ENCODE measurements around the gene PKP4. TPM values are rescaled to one million over a fixed set of nuclear protein-coding genes. Genes with fewer than 3 reads are reported as not detected.

Gene PKP4
- total and polyA plus RNA-seq, 9 of the 15 experiments (the other 6 are each of a cell fraction or from before 2014, with no cell fraction given), result 24.6 to 99.1 (median 74.0) TPM

DNA sequence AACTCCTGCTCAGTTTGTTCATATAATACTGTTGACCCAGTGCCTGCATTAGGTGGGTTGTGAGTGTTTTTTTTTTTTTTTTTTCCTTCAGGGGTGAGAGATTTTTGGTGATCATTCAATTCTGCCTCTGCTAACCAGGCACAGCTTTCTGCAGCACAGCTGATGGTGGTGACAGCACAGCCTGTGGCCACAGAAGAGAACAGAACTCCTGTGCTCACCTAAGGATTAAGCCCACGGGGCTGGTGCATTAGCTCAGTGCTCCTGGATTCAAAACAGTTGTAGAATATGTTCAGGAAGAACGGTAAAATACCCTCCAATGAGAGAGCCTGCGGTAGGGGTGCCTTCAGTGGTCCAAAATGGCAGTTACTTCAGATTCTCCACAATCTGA, 42.0 kb downstream of the PKP4 start:
- H3K9me3 ChIP-seq (replicated peaks; ENCODE audit: control insufficient read depth, insufficient read depth, low read depth, low read length), result no peaks in the 10 kb centered on the region
- no peaks in the 10 kb centered on the region for H3K27me3 ChIP-seq (ENCODE audit: control insufficient read depth in 2 of 2, insufficient read depth in 2 of 2, low read length in 2 of 2)
- H3K9me1 ChIP-seq (ENCODE audit: control insufficient read depth, insufficient read depth, low read length), result peaks cover 2% of the 10 kb centered on the region
- TF ChIP-seq ZNF134 (CRISPR knock-in tag; conservative IDR thresholded peaks at IDR 0.05) (no peak), JUND (IDR thresholded peaks at IDR 0.05; ENCODE audit: borderline replicate concordance, low read depth, low read length) (no peak), JUND (tag; IDR thresholded peaks at IDR 0.05; ENCODE audit: borderline replicate concordance, low read depth, low read length) (no peak), HDAC1 (IDR thresholded peaks at IDR 0.05) (no peak), CBX1 (IDR thresholded peaks at IDR 0.05; ENCODE audit: low read depth) (no peak)
- BruUV-seq (replicated peaks), result no TSS peak
- H3K27ac ChIP-seq (ENCODE audit: extremely low read depth, low read depth, low read length), result no peak overlapping the region
- H3K4me1 ChIP-seq (replicated peaks in 1 of 2; ENCODE audit: control insufficient read depth in 2 of 2, insufficient read depth in 2 of 2, low read length in 2 of 2), result peaks cover 5 to 15% of the 10 kb centered on the region in 2 experiments; a peak in 4 of 5 replicates
- WGBS (ENCODE audit: insufficient coverage, low coverage, missing lambda C conversion rate), result 73% methylated on average over 3 of the region's 3 CpGs
- H2AFZ ChIP-seq (ENCODE audit: low read depth, low read length), result no peak overlapping the region
- intact Hi-C loops (cut with micrococcal nuclease), result no loop called here
- ATAC-seq (peak; percentile 56; the same call in 2 of the 3 replicates), FAIRE-seq (no peak), DNase-seq (ENCODE audit: extremely low read depth in 1 of 4, low spot score in 3 of 4) (no peak)
- in situ Hi-C loops (cut with MboI), result no loop called here
- H3K4me3 ChIP-seq, result no peak overlapping the region
- CTCF ChIA-PET (ENCODE audit: low intra/inter-chr PET ratio), result no interaction called here
- peak overlapping the region in 1 of 2 experiments; percentile 17; a peak in 1 of 4 replicates for H3K9ac ChIP-seq (ENCODE audit: insufficient read depth in 1 of 2, low read depth in 2 of 2, low read length in 2 of 2)
- no peak overlapping the region for H3K4me2 ChIP-seq (ENCODE audit: insufficient read depth, low read length)
- peaks cover 75% of the 10 kb centered on the region for H3K79me2 ChIP-seq (ENCODE audit: control insufficient read depth, insufficient read depth, low read length)
- POLR2A ChIA-PET, result interaction anchor here (1.2 kb wide), 1 partner anchor 9 kb away, joined by 4 read pairs; no protein-coding TSS in a partner anchor
- H3K36me3 ChIP-seq (ENCODE audit: control insufficient read depth, insufficient read depth, low read length), result peaks cover 4% of the 10 kb centered on the region; the same call in 2 of the 3 replicates
- H4K20me1 ChIP-seq (replicated peaks; ENCODE audit: control insufficient read depth, insufficient read depth, low read length), result no peaks in the 10 kb centered on the region; the same call in 1 of the 2 replicates

DNA sequence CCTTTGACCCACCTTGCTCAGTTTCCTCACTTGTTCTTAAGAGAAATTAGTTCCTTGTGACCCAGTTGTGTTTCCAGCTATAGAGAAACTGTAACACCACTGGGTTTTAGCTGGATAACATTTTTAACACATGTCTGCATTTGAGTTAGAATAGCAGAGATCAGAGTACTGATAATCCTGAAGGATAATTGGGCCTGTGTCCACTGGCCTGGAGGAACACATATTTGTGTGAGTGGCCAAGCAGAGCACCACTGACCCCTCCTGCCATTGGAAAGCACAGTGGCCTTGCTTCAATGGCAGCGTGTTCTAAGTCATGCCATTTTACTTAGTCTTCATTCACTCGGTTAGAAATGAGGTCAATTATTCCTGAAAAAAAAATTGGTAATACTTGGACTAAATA, 42.6 kb downstream of the PKP4 start:
- peaks cover 75% of the 10 kb centered on the region for H3K79me2 ChIP-seq (ENCODE audit: control insufficient read depth, insufficient read depth, low read length)
- ATAC-seq, result no peak
- 85% methylated on average over 2 of the region's 2 CpGs for WGBS (ENCODE audit: insufficient coverage, low coverage, missing lambda C conversion rate)
- no peak for DNase-seq (ENCODE audit: extremely low read depth in 1 of 4, low spot score in 3 of 4)
- intact Hi-C loops (cut with micrococcal nuclease) (no loop called here), in situ Hi-C loops (cut with MboI) (no loop called here)
- H3K9me1 ChIP-seq (ENCODE audit: control insufficient read depth, insufficient read depth, low read length), result peaks cover 2% of the 10 kb centered on the region
- H3K4me1 ChIP-seq (replicated peaks in 1 of 2; ENCODE audit: control insufficient read depth in 2 of 2, insufficient read depth in 2 of 2, low read length in 2 of 2), result peaks cover 5 to 18% of the 10 kb centered on the region in 2 experiments; a peak in 4 of 5 replicates
- H3K4me3 ChIP-seq, result no peak overlapping the region
- POLR2A ChIA-PET, result interaction anchor here (0.6 to 1.2 kb wide), 2 partner anchors 9 to 11 kb away, joined by 4 read pairs; no protein-coding TSS in a partner anchor
- CTCF ChIA-PET (ENCODE audit: low intra/inter-chr PET ratio), result no interaction called here
- H3K4me2 ChIP-seq (ENCODE audit: insufficient read depth, low read length), result no peak overlapping the region
- H3K36me3 ChIP-seq (ENCODE audit: control insufficient read depth, insufficient read depth, low read length), result peaks cover 4% of the 10 kb centered on the region; the same call in 2 of the 3 replicates
- H3K27ac ChIP-seq (ENCODE audit: extremely low read depth, low read depth, low read length), result no peak overlapping the region
- H3K9me3 ChIP-seq (replicated peaks; ENCODE audit: control insufficient read depth, insufficient read depth, low read depth, low read length), result no peaks in the 10 kb centered on the region
- H2AFZ ChIP-seq (ENCODE audit: low read depth, low read length), result no peak overlapping the region
- BruUV-seq (replicated peaks), result no TSS peak
- no peak overlapping the region for H3K9ac ChIP-seq (ENCODE audit: insufficient read depth in 1 of 2, low read depth in 2 of 2, low read length in 2 of 2)
- FAIRE-seq, result no peak
- H4K20me1 ChIP-seq (replicated peaks; ENCODE audit: control insufficient read depth, insufficient read depth, low read length), result no peaks in the 10 kb centered on the region; the same call in 1 of the 2 replicates
- no peaks in the 10 kb centered on the region for H3K27me3 ChIP-seq (ENCODE audit: control insufficient read depth in 2 of 2, insufficient read depth in 2 of 2, low read length in 2 of 2)
- TF ChIP-seq CCNT2 (IDR thresholded peaks at IDR 0.05; ENCODE audit: borderline replicate concordance, extremely low read depth, insufficient read length, low read depth, low read length) (no peak), PPARD (CRISPR knock-in tag; IDR thresholded peaks at IDR 0.05) (no peak), ZNF764 (CRISPR knock-in tag; IDR thresholded peaks at IDR 0.05; ENCODE audit: low read depth) (no peak), ZNF239 (CRISPR knock-in tag; IDR thresholded peaks at IDR 0.05) (no peak), RBM34 (IDR thresholded peaks at IDR 0.05; ENCODE audit: borderline replicate concordance, insufficient read depth, low read length) (no peak), SIRT6 (IDR thresholded peaks at IDR 0.05; ENCODE audit: low read depth, low read length) (no peak), GATAD2A (IDR thresholded peaks at IDR 0.05) (no peak), ZNF445 (CRISPR knock-in tag; IDR thresholded peaks at IDR 0.05; ENCODE audit: low read depth) (no peak), POLR3A (IDR thresholded peaks at IDR 0.05; ENCODE audit: borderline replicate concordance, extremely low read depth, insufficient read depth, insufficient read length) (no peak)
- TF ChIP-seq, protein P1, sequence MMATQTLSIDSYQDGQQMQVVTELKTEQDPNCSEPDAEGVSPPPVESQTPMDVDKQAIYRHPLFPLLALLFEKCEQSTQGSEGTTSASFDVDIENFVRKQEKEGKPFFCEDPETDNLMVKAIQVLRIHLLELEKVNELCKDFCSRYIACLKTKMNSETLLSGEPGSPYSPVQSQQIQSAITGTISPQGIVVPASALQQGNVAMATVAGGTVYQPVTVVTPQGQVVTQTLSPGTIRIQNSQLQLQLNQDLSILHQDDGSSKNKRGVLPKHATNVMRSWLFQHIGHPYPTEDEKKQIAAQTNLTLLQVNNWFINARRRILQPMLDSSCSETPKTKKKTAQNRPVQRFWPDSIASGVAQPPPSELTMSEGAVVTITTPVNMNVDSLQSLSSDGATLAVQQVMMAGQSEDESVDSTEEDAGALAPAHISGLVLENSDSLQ (IDR thresholded peaks at IDR 0.05), result no peak
- TF ChIP-seq, protein P2, sequence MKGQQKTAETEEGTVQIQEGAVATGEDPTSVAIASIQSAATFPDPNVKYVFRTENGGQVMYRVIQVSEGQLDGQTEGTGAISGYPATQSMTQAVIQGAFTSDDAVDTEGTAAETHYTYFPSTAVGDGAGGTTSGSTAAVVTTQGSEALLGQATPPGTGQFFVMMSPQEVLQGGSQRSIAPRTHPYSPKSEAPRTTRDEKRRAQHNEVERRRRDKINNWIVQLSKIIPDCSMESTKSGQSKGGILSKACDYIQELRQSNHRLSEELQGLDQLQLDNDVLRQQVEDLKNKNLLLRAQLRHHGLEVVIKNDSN (CRISPR knock-in tag; IDR thresholded peaks at IDR 0.05), result no peak
